G401.6 (cell line): Measurements from ENCODE around the gene CNGB1.
"Not testable (repeated sequence)": the region's sequence is repeated elsewhere in the genome, so short reads cannot be mapped to it uniquely, and the experiment has no call there.

Experiments
- FAIRE-seq: peaks from 2 replicates; lab custom pipeline; 2012; peaks lifted over from hg19 to GRCh38; lab: Jason Lieb, UNC

Gene CNGB1

DNA sequence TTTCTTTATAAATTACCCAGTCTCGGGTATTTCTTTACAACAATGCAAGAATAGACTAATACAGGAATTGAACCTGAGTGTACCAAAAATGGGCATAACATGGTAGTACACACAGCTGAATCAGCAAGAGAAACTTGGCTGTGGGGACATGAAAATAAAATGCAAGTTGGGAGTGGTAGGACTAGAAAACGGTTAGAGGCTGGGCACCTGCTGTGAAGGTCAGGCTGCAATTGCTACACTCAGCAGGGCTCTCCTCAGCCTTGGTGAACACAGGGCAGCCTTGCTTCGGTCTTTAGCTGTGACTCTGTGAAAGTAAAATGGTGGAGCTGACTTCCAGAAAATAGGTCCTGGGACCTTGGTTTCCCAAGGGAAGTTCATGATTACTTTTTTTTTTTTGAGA is 45.6 kb downstream of the CNGB1 start:
- FAIRE-seq, result no peak

DNA sequence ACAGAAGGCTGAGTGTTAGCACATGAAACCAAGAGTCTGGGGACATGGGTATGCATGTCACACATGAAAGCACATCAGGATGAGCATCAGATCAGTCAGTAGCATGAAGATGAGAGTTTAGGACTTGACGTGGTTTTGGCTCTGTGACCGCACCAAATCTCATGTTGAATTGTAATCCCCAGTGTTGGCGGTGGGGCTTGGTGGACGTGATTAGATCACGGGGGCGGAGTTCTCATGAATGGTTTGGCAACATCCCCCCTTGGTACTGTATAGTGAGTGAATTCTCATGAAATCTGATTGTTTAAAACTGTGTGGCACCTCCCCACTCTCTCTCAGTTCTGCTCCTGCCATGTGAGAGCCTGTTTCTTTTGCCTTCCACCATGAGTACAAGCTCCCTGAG is 46.4 kb downstream of the CNGB1 start:
- FAIRE-seq, result no peak

DNA sequence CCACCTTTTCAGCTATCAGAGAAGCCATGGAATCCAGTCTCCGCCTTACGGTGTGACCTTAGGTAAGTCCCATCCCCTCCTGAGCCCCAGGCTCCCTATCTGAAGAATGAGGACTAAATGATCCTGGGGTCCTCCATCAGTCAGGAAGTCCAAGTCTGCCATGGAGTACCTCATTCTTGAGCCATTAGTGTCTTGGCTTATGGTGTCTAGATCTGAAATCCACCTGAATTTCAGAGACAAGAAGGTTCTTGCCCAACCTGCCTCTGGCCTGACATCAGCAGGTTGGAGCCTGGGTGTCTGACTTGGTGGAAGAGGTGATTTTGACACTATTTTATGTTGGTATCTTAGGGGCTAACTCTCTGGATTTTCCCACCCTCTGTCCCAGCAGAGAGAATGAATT is 47.1 kb downstream of the CNGB1 start:
- no peak for FAIRE-seq

DNA sequence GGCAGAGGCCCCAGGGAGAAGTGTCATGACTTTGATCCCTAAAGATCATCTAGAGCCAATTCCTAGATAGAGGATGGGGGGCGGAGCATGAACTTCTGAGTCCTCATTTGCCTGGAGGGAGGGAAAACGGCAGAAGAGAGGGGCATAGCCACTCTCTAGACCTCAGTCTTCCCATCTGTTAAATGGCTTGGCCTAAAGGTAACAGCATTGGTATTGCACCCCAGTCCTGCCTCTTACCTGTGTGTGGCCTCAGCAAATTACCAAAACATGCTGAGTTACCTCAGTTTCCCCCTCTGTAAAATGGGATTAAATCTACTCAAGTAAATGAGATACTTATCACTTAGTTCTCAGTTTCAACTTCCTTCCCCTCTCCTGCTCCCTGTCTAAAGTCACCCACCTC is 47.5 kb downstream of the CNGB1 start:
- FAIRE-seq, result no peak

DNA sequence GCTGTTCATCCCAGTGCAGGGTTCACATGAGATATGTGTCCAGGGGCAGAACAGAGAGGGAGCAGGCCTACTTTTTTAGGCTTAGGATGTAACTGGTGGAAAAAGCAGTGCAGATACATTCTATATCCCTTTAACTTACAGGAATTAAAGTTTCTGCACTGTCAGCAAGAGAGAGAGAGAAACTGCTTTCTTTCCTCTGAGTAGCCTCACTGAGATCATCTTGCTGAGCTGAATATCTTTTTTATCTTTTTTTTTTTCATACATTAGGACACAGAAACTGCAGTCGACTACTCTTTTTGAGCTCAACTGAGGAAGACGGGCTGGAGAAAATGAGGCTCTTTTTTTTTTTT is 50.1 kb downstream of the CNGB1 start:
- FAIRE-seq, result no peak

DNA sequence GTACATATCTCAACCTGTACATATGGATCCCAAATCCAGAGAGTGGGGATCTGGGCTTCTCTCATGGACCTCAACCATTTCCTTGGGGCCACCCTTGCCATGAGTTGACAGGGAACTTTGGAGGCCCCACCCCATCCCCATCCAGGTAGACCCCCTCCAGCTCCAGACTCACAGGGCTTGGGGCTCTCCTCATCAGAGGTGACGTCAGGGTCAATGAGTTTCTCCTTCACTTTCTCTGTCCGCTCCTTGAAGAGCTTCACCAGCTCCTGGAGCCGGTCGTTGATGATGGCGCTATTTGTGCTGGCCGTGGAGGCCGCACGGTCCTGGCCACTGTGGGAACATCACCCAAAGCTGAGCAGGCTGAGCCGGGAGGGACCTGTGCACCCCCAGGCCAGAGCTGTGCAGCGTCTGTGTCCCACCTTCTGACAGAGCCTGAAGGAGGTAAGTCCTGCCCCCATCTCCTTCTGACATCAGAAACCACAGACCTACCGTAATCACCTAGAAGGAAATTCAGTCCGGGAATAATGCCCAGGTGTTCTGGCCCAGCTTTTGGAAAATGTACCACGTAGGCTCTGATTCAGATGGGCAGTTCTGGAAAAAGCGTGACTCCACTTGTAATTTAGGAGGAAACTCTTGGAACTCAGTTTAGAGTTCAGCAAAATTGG is 50.6 kb downstream of the CNGB1 start:
- no peak for FAIRE-seq

DNA sequence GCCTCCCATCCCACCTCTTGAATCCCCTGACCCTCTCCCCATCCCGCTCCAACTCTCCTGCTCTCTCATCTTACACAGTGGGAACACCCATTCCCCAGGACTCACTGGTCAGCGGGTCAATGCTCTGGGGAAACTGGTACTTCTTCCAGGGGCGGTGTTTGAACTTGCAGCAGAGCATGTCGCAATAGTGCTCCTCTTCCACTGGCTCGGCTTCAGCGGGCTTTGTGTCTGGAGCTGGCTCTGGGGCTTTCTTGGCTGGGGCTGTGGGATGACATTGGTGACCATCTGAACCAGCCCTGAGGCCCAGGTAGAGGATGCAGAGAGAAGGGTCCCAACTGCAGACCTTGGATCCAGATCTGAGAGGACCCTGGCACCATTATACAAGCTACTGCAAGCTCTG is 51.9 kb downstream of the CNGB1 start:
- FAIRE-seq, result no peak

DNA sequence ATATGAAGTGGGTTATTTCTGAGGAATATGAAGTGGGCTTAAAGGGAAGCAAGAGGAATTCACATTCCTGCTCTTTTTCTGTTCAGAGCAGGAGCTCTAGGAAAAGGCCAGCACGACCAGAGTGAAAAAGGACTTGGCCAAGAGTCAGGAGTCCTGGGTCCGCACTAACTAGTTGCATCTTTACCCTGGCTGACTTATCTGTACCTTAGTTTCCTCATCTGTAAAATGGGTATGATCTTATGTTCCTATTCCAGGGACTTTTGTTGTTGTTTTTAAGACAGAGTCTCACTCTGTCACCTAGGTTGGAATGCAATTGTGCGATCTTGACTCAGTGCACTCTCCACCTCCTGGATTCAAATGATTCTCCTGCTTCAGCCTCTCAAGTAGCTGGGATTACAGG is 52.5 kb downstream of the CNGB1 start:
- no peak for FAIRE-seq

DNA sequence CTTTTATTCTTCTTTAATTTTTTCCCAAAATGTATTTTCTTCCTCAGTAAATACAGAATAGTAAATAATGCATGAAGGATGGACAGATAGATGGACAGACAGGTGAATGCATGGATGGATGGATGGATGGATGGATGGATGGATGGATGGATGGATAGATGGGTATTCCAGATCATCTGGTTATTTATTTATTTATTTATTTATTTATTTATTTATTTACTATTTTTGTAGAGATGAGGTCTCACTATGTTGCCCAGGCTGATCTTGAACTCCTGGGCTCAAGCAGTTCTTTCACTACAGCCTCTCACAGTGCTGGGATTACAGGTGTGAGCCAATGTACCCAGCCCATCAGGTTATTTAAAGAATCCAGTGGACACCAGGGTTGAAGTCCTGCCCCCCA is 53.0 kb downstream of the CNGB1 start:
- not testable (repeated sequence) for FAIRE-seq

DNA sequence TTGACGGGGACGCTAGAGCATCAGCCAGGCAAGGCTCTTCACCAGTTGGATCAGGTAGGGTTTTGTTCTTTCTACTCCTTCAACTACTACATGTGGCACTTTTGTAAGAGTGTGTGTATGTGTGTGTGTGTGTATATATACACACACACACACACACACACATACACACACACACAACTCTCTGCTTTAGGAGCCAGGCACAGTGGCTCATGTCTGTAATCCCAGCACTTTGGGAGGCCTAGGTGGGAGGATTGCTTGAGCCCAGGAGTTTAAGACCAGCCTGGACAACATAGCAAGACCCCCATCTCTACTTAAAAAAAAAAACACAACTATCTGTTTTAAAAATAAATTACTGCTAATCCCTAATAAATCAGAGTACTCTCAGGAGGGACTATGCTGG is 53.4 kb downstream of the CNGB1 start:
- FAIRE-seq, result not testable (repeated sequence)

DNA sequence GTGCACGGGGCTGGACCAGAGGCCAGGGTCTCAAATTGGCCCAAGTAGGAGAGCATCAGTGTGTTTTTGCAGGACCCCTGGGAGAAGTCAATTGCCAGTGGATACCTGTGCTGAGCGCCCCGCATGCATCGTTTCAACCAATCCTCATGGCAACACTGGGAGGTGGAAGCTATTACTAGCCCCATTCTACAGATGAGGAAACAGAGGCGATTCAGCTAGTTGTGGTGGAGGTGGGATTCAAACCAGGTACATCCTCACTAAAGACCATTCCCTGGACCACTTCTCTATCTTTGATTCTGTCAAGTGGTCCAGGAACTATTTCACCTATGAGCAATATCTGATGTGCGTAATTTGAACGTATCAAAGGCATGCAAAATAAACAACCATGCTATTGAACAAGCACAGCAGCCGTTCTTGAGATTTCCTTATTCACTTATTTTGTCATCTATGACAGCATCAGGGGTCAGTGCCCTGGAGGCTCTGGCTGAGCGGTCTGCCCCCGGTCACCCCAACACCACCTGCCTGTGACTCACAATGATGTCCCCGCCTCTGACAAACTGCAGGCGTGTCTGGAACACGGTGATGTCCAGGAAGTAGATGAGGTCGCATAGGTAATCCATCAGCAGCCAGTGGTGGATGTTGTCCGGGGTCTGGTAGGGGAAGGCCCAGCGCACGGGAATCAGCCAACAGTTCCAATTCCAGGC is 54.0 kb downstream of the CNGB1 start:
- no peak for FAIRE-seq

DNA sequence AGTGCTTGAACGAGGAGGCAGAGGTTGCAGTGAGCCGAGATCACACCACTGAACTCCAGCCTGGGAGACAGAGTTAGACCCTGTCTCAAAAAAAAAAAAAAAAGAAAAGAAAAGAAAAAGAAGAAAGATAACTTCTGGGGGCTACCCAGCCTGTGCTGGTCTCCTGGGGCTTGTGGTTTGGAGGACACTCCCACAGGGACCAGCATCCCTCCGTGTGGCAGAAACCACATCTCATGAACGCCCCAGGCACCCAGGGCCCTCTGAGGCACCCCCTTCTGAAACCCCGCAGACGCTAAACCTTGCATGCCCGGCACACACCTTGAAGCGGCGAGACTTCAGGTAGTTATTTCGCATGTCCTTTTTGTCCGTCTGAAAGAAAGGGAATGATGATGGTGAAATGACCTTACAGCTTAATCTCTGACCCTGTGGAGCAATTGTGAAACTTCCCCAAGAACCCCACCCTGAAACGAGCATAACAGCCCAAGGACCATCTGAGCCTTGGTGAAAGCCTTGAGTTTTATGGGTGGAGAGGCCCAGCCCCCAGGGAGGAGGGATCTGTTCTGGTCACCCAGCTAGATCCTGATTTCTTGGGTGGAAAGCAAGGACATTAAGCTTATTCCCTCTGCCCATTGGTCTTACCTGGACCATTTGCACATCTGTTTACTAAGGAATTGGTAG is 55.0 kb downstream of the CNGB1 start:
- no peak for FAIRE-seq

DNA sequence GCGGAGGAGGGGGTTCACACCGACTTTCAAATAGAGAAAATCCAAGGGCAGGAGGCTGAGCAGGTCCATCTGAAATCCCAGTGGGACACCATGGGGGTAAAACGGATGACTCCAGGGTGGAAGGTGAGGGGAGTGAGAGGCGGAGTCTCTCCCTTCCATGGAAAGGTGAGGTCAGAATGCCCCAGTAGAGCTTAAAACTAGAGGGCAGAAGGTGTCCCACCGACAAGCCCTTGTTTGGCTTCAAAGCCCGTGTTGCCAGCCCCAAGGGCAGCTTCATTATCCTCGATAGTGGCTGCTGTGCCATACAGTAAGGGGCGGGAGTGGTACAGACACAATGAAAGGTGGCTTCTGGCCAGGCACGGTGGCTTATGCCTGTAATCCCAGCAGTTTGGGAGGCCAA is 55.7 kb downstream of the CNGB1 start:
- FAIRE-seq, result no peak

DNA sequence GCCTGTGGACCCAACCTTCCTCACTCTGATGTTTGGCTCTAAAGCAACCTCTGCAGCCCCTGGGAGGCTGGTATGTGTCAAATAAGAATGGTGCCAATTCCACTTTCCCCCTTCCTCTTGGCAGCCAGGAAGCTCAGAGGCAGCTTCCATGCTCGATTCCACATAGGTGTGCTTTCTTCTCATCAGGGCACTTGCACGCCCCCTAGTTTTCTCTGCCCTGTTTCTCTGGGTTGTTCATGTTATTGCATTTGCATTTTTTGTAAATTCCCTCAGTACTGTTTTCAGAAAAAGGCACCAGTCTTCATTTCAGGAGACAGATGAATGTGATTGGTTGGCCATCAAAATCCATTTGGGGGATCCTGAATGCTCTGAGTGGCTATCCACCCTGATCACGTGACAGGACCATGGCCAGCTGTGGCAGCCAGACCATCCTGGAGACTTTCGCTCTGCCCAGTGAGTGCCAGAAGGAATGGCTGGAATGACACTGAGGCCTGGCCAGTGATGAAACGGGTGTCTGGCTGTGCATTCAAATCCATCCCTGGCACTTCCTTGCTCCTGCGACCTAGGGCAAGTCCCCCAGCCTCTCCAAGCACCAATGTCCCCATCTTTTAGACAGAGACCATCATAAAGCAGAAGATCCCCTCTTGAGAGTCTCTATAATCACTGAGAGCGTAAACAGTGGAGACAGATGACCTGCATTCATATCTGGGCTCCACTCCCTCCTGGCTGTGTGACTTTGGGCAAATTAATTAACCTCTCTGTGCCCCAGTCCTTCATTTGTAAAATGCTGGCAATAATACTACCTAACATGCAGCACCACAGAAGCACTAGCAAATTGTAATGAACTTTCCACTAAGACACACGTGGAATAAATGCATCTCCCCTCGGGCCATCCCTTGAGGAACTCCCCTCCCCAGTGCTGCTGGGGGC is 56.4 kb downstream of the CNGB1 start:
- FAIRE-seq, result no peak

DNA sequence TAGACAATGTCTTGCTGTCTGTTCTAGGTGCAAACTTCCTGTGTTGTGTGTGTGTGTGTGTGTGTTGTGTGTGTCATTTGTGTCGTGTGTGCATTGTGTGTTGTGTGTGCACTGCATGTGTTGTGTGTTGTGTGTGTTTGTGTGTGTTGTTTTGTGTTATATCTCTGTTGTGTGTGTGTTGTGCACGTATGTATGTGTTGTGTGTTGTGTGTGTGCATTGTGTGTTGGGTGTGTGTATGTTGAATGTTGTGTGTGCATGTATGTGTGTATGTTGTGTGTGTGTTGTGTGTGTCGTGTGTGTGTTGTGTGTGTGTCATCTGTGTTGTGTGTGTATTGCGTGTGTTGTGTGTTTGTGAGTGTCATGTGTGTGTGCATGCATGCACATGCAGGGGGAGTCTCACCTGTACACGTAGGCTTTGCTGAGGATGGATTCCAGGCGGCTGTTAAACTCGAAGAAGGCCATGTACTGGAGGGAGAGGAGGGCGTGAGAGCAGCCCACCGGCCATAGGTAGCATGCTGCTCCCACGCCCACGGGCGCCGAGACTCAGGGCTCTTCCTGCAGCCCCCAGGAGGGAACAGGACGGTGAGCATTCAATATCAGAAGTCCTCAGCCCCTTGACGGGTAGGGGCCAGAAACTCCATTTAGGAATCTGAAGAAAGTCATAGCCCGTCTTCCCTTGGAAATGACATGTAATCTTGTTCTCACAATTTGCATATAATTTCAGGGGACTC is 58.2 kb downstream of the CNGB1 start:
- FAIRE-seq, result no peak

DNA sequence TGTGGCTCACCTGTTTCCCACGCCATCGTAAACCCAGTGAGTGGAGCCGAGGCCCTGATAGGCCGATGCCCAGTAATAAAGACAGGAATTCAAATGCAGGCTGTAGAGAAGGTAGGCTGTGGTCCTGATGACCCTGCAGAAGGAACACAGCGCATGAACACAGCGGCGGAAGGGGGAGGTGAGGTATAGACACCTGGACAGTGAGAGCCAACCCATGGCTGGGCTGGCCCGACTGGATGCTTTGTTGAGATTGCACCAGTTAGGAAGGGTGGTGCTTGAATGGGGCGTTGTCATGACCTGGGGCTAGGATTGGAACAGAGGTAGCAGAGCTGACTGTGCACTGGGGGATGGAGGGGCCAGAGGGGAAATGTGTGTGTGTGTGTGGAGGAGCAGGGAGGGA is 59.2 kb downstream of the CNGB1 start:
- no peak for FAIRE-seq

DNA sequence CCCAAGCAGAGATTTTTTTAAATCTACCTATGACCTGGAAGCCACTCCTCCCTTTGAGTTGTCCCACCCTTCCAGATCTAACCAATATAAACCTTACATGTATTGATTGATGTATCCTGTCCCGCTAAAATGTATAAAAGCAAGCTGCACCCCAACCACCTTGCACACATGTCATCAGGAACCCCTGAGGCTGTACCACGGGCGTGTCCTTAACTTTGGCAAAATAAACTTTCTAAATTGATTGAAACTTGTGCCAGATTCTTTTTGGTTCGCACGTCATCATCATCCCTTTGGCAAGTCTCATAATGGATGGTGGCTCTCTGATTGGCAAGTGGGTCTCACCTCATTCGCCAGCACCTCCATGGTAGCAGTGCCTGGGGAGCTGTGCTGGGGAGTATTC is 60.2 kb downstream of the CNGB1 start:
- no peak for FAIRE-seq

DNA sequence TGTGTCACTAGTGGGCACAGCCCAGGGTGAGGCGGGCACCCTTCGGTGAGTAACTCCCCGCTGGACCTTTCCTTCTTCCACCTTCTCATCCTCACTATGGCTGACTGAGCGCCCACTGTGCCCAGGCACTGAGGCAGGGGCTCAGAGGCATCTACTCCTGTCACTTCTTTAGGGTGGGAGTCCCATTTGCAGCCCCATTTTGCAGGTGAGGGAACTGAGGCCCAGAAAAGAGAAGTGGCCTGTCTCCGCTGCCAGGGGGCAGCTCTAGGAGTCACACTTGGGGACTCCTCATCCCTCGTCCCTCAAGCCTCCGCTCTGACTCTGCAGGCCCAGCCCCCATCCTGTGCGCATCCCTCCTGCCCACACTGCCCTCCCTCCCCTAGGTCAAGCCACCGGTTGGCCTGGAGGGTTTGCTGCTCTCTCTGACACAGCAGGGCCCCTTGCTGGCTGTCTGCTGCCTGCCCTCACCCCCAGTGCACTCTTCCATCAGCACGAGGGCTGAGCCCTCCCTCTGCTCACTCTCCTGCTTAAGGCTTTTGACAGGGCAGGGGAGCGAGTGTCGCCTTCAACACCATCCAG is 62.4 kb downstream of the CNGB1 start:
- no peak for FAIRE-seq

DNA sequence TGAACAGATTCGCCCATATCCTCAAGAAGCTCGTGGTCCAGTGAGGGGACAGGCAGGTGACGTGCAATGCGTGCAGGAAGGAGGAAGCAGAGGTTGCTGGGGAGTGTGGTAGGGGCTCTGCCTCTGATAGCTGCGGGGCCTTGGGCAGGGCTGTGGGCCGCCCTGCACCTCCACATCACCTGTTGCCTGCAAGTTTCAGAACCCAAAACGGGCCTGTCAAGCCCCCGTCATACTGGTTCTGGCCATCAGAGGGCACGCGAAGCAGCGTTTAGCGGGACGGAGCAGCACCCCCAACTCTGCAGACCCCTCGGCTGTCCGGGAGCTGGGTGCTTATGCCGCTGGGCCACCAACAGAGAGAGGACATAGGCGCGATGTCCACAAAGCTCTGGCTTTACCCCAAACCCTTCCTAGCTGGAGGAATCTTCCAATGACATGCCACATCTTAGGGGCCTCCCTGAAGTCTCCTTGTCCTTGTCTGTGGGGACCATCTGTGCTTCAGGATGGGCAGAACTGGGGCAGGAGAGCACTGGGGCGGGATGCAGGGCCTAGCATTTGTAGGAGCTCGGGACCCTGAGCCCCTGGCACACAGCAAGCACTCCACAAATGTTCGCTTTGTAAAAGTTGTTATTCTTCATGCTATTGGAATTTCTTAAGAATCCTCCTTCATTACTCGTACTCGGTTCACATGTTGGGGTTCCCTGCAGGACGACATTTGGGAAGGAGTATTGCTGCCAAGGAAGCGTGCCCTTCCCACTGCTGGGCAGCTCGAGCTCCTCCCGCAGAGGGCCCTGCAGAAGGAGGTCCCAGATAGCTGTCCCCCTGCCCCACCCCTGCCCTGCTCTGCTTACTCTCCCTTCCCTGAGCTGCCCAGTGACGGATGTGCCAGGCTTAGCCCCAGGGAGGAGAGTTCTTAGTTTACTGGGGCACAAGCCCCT is 64.3 kb downstream of the CNGB1 start:
- no peak for FAIRE-seq

DNA sequence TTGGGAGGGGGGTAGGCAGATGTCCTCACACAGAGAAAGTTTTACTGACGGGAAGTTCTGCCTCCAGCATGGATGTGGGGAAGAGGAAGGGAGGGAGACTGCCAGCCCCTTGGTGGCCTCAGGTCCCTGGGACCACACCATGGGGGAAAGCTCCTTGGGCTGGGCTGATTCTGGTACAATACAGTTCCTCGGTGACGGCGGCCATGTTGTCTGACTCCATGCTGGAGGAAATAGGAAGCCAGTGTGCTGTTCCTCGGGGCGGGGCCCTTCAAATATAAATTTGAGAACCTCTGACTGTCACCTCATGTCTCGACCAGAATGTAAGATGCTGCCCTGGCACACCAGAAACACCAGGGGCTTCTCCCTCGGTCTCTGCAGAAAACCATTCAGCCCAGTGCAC is 66.8 kb downstream of the CNGB1 start:
- no peak for FAIRE-seq

DNA sequence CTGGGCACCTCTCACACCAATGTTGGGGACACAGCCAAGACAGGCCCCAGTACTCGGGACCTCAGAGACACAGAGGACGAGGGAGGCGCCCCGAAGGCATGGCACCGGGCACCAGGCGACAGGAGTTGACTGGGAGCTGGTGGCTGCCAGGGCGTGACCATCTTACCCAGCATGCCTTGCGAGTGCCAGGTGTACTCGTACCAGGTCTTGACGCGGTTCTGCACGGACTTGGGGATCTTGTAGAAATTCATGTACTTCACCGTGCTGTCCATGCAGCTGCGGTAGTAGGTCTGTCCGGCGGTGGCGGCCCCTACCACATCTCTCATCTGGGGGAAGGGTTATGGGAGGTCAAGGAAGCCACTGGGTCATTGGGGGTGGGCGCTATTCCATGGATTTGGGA is 67.3 kb downstream of the CNGB1 start:
- FAIRE-seq, result no peak
